Neuronal stem cell (in vitro differentiated cells): ENCODE results near the gene PCNP.

Source experiments
- DNase-seq: peaks from one replicate; pipeline ENCODE4 v3.0.0-alpha.2; 2013; ENCODE audit warnings: low spot score
- H2AFZ ChIP-seq: one replicate; pipeline ENCODE4 v1.6.1; 2013; ENCODE audit warnings: mild to moderate bottlenecking, low read length, inconsistent platforms
- H2AK5ac ChIP-seq: 2 replicates; pipeline ENCODE4 v1.6.1; 2013; ENCODE audit warnings: low read depth, mild to moderate bottlenecking, inconsistent platforms, low read length, moderate library complexity, mixed read lengths
- H2BK120ac ChIP-seq: 2 replicates; pipeline ENCODE4 v1.6.1; 2013; ENCODE audit warnings: low read depth, mild to moderate bottlenecking, inconsistent platforms, low read length, moderate library complexity, mixed read lengths
- H2BK12ac ChIP-seq: one replicate; pipeline ENCODE4 v1.6.1; 2013; ENCODE audit warnings: low read length, inconsistent platforms
- H2BK15ac ChIP-seq: 2 replicates; pipeline ENCODE4 v1.6.1; 2013; ENCODE audit warnings: mild to moderate bottlenecking, low read length, inconsistent platforms, mixed read lengths
- H2BK5ac ChIP-seq: one replicate; pipeline ENCODE4 v1.6.1; 2013; ENCODE audit warnings: inconsistent platforms, mild to moderate bottlenecking, low read length, moderate library complexity
- H3K14ac ChIP-seq: one replicate; pipeline ENCODE4 v1.6.1; 2013; ENCODE audit warnings: low read length, inconsistent platforms
- H3K18ac ChIP-seq: 2 replicates; pipeline ENCODE4 v1.6.1; 2013; ENCODE audit warnings: low read length, inconsistent platforms
- H3K23ac ChIP-seq: 2 replicates; pipeline ENCODE4 v1.6.1; 2013; ENCODE audit warnings: low read depth, mild to moderate bottlenecking, mixed read lengths, low read length, inconsistent platforms; ENCODE audit not compliant: poor library complexity
- H3K27ac ChIP-seq: replicated peaks from 3 replicates; pipeline ENCODE4 v1.5.1; 2013; ENCODE audit warnings: low read length, inconsistent platforms
- H3K27me3 ChIP-seq, 3 experiments: 2 replicates each; pipeline ENCODE4 v1.6.1; 2013; ENCODE audit warnings: low read length in 3 of 3, mild to moderate bottlenecking in 2 of 3, inconsistent platforms in 1 of 3, low read depth in 1 of 3, mixed read lengths in 1 of 3, moderate library complexity in 1 of 3; ENCODE audit not compliant: control insufficient read depth in 3 of 3, insufficient read depth in 3 of 3
- H3K36me3 ChIP-seq, 2 donors: replicated peaks in 1 of 2; 2 replicates each; pipeline ENCODE4 v1.6.1; 2013; ENCODE audit warnings: low read length in 2 of 2; ENCODE audit not compliant: control insufficient read depth in 2 of 2, insufficient read depth in 2 of 2
- H3K4ac ChIP-seq: 2 replicates; pipeline ENCODE4 v1.6.1; 2013; ENCODE audit warnings: inconsistent platforms, mild to moderate bottlenecking, low read length, moderate library complexity
- H3K4me1 ChIP-seq, 2 donors: 1 replicate in 1 of 2; 2 replicates in 1 of 2; pipeline ENCODE4 v1.6.1; 2013; ENCODE audit warnings: low read length in 2 of 2, low read depth in 1 of 2; ENCODE audit not compliant: control insufficient read depth in 2 of 2, insufficient read depth in 1 of 2
- H3K4me2 ChIP-seq: one replicate; pipeline ENCODE4 v1.6.1; 2013; ENCODE audit warnings: mild to moderate bottlenecking, low read length, inconsistent platforms; ENCODE audit not compliant: insufficient read depth, poor library complexity, severe bottlenecking
- H3K4me3 ChIP-seq, 2 donors: 2 replicates each; pipeline ENCODE4 v1.5.1; 2013; ENCODE audit warnings: low read length in 2 of 2, mild to moderate bottlenecking in 2 of 2, inconsistent platforms in 1 of 2, moderate library complexity in 1 of 2
- H3K79me1 ChIP-seq: one replicate; pipeline ENCODE4 v1.6.1; 2013; ENCODE audit warnings: low read depth, mild to moderate bottlenecking, inconsistent platforms, low read length, moderate library complexity
- H3K9ac ChIP-seq: one replicate; pipeline ENCODE4 v1.6.1; 2013; ENCODE audit warnings: mild to moderate bottlenecking, low read depth, low read length, inconsistent platforms; ENCODE audit not compliant: poor library complexity
- H3K9me3 ChIP-seq, 2 donors: replicated peaks in 1 of 2; 2 replicates each; pipeline versions ENCODE3 to v1.6.1; 2013; ENCODE audit warnings: low read length in 2 of 2, mild to moderate bottlenecking in 2 of 2, inconsistent platforms in 1 of 2, low read depth in 1 of 2, mixed read lengths in 1 of 2, moderate library complexity in 1 of 2; ENCODE audit not compliant: control insufficient read depth in 2 of 2, insufficient read depth in 1 of 2
- H4K8ac ChIP-seq: one replicate; pipeline ENCODE4 v1.6.1; 2013; ENCODE audit warnings: low read depth, mild to moderate bottlenecking, inconsistent platforms, low read length, moderate library complexity
- H4K91ac ChIP-seq: one replicate; pipeline ENCODE4 v1.6.1; 2013; ENCODE audit warnings: low read length, low read depth, mild to moderate bottlenecking, inconsistent platforms; ENCODE audit not compliant: poor library complexity
- WGBS, 2 donors: extraction: QIAGEN DNeasy Blood & Tissue Kit; methylation state at CpG; one replicate each; pipeline ENCODE4 v1.1.7; 2013; ENCODE audit warnings: missing lambda C conversion rate in 2 of 2, mixed read lengths in 1 of 2; ENCODE audit not compliant: insufficient read length in 2 of 2, insufficient replicate concordance in 1 of 2; ENCODE audit errors: extremely low coverage in 2 of 2; 5-methylcytosine and 5-hydroxymethylcytosine counted together

The PCNP gene

GRCh38 chr3:101615525-101615924 is 41.5 kb downstream of the PCNP start:
- Histone ChIP-seq H3K36me3 (no peaks in the 10 kb centered on the region), H3K18ac (no peak overlapping the region), H3K4me1 (no peaks in the 10 kb centered on the region), H3K27me3 (no peaks in the 10 kb centered on the region), H2BK5ac (no peak overlapping the region), H3K14ac (no peak overlapping the region), H3K9ac (no peak overlapping the region), H3K27ac (no peak overlapping the region), H4K8ac (no peak overlapping the region), H2AK5ac (no peak overlapping the region), H3K23ac (no peak overlapping the region), H3K4me3 (no peak overlapping the region), H3K79me1 (no peaks in the 10 kb centered on the region), H2AFZ (no peak overlapping the region), H2BK15ac (no peak overlapping the region), H3K4me2 (no peak overlapping the region), H3K9me3 (peaks cover 0 to 3% of the 10 kb centered on the region in 2 donors), H4K91ac (no peak overlapping the region), H3K4ac (no peak overlapping the region), H2BK12ac (no peak overlapping the region), H2BK120ac (no peak overlapping the region)
- no peak for DNase-seq
- WGBS, 2 donors = no CpG with 5 or more reads among the region's 6 CpGs

DNA sequence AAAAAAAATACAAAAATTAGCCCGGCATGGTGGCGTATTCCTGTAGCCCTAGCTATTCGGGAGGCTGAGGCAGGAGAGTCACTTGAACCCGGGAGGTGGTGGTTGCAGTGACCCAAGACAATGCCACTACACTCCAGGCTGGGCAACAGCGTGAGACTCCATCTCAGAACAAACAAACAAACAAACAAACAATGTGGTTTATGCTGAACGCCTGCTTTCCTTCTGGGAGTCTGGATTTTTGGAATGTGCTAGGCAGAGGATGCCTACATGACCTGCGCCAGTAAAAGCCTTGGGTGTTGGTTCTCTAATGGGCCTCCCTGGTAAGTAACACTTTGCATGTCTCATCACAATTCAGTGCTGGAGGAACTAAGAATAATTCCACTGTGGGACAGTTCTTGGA is 43.5 kb downstream of the PCNP start:
- no peak overlapping the region for H4K91ac ChIP-seq
- no peaks in the 10 kb centered on the region for H3K27me3 ChIP-seq
- H3K23ac ChIP-seq = no peak overlapping the region
- peaks cover 0 to 3% of the 10 kb centered on the region in 2 donors for H3K9me3 ChIP-seq
- no peak overlapping the region for H2BK12ac ChIP-seq
- no peak overlapping the region for H2BK5ac ChIP-seq
- H2BK15ac ChIP-seq = no peak overlapping the region
- no peak overlapping the region for H2AFZ ChIP-seq
- DNase-seq = no peak
- no peaks in the 10 kb centered on the region for H3K36me3 ChIP-seq
- no peak overlapping the region for H3K4ac ChIP-seq
- H4K8ac ChIP-seq = no peak overlapping the region
- H3K79me1 ChIP-seq = no peaks in the 10 kb centered on the region
- H3K27ac ChIP-seq = no peak overlapping the region
- no peak overlapping the region for H3K4me3 ChIP-seq
- H2BK120ac ChIP-seq = no peak overlapping the region
- H3K18ac ChIP-seq = no peak overlapping the region
- no peak overlapping the region for H3K4me2 ChIP-seq
- no peak overlapping the region for H3K14ac ChIP-seq
- H2AK5ac ChIP-seq = no peak overlapping the region
- H3K4me1 ChIP-seq = no peaks in the 10 kb centered on the region
- H3K9ac ChIP-seq = no peak overlapping the region
- no CpG with 5 or more reads among the region's 7 CpGs for WGBS, 2 donors

- DNase-seq = no peak
- no peak overlapping the region for H2AK5ac ChIP-seq
- peaks cover 0 to 3% of the 10 kb centered on the region in 2 donors for H3K9me3 ChIP-seq
- no peak overlapping the region for H2BK120ac ChIP-seq
- no peak overlapping the region for H2BK12ac ChIP-seq
- no peak overlapping the region for H2AFZ ChIP-seq
- H2BK5ac ChIP-seq = no peak overlapping the region
- no peak overlapping the region for H3K4me3 ChIP-seq
- H3K18ac ChIP-seq = no peak overlapping the region
- H4K8ac ChIP-seq = no peak overlapping the region
- no CpG with 5 or more reads among the region's 1 CpG for WGBS, 2 donors
- no peaks in the 10 kb centered on the region for H3K4me1 ChIP-seq
- no peak overlapping the region for H3K23ac ChIP-seq
- H2BK15ac ChIP-seq = no peak overlapping the region
- H3K4me2 ChIP-seq = no peak overlapping the region
- no peaks in the 10 kb centered on the region for H3K36me3 ChIP-seq
- no peak overlapping the region for H4K91ac ChIP-seq
- no peak overlapping the region for H3K14ac ChIP-seq
- H3K27ac ChIP-seq = no peak overlapping the region
- no peak overlapping the region for H3K9ac ChIP-seq
- H3K27me3 ChIP-seq = no peaks in the 10 kb centered on the region
- H3K79me1 ChIP-seq = no peaks in the 10 kb centered on the region
- H3K4ac ChIP-seq = no peak overlapping the region
Measured at GRCh38 chr3:101618726-101619125, 44.7 kb downstream of the PCNP start.

- H3K18ac ChIP-seq = no peak overlapping the region
- no peak overlapping the region for H3K14ac ChIP-seq
- H3K4me3 ChIP-seq = no peak overlapping the region
- no peaks in the 10 kb centered on the region for H3K36me3 ChIP-seq
- no peak overlapping the region for H3K4ac ChIP-seq
- no peak overlapping the region for H4K91ac ChIP-seq
- H3K27me3 ChIP-seq = no peaks in the 10 kb centered on the region
- H4K8ac ChIP-seq = no peak overlapping the region
- H3K4me1 ChIP-seq = no peaks in the 10 kb centered on the region
- H3K23ac ChIP-seq = no peak overlapping the region
- H2BK12ac ChIP-seq = no peak overlapping the region
- no peak overlapping the region for H2BK120ac ChIP-seq
- no peak overlapping the region for H3K27ac ChIP-seq
- no peak overlapping the region for H3K9ac ChIP-seq
- no peaks in the 10 kb centered on the region for H3K79me1 ChIP-seq
- H3K4me2 ChIP-seq = no peak overlapping the region
- H2BK5ac ChIP-seq = no peak overlapping the region
- H3K9me3 ChIP-seq = peaks cover 0 to 3% of the 10 kb centered on the region in 2 donors
- H2AFZ ChIP-seq = no peak overlapping the region
- no CpG with 5 or more reads among the region's 3 CpGs for WGBS, 2 donors
- H2BK15ac ChIP-seq = no peak overlapping the region
- H2AK5ac ChIP-seq = no peak overlapping the region
- DNase-seq = no peak
Measured at GRCh38 chr3:101619734-101620133, 45.8 kb downstream of the PCNP start.
